Bronchial epithelial cell (primary cell): ENCODE measurements around the gene S100A9. TPM values are rescaled to one million over a fixed set of nuclear protein-coding genes. Genes with fewer than 3 reads are reported as not detected.

Experiments used
- DNase-seq: peaks from one replicate; pipeline ENCODE4 v3.0.0-alpha.2; 2010; ENCODE audit warnings: low read depth
- FAIRE-seq: peaks from 2 replicates; lab custom pipeline; 2011; peaks lifted over from hg19 to GRCh38; lab: Jason Lieb, UNC
- H3K27me3 ChIP-seq: 2 replicates; pipeline ENCODE4 v1.5.1; 2011; ENCODE audit warnings: low read length; ENCODE audit not compliant: control insufficient read depth, insufficient read depth
- H3K36me3 ChIP-seq: 2 replicates; pipeline ENCODE4 v1.5.1; 2011; ENCODE audit warnings: low read length; ENCODE audit not compliant: control insufficient read depth, insufficient read depth
- H3K4me3 ChIP-seq: 2 replicates; pipeline ENCODE4 v1.5.1; 2011; ENCODE audit warnings: mild to moderate bottlenecking, low read depth, low read length, control low read depth
- CTCF ChIP-seq: IDR thresholded peaks from 2 replicates; pipeline ENCODE4 v1.5.1; 2011; ENCODE audit warnings: mild to moderate bottlenecking, moderate library complexity, low read length, control low read depth, inconsistent platforms; ENCODE audit not compliant: insufficient read depth, severe bottlenecking
- total RNA-seq: library from RNA; depleted of rRNA; stranded (reverse); fragments of >200 nt; gene quantifications from 2 replicates; pipeline ENCODE4 v1.2.1, GENCODE V29; 2014

S100A9 gene
- total RNA-seq, 1 donor from 2014 or later = 735 TPM

GRCh38 chr1:153384958-153385580 is 27.4 kb downstream of the S100A9 start:
- H3K36me3 ChIP-seq = no peaks in the 10 kb centered on the region
- no peak for FAIRE-seq
- H3K4me3 ChIP-seq = no peak overlapping the region
- DNase-seq = peak; percentile 76
- no peaks in the 10 kb centered on the region for H3K27me3 ChIP-seq
- TF ChIP-seq CTCF = no peak

GRCh38 chr1:153386500-153386901 is 28.8 kb downstream of the S100A9 start:
- DNase-seq (peak; percentile 97), FAIRE-seq (no peak)
- H3K27me3 ChIP-seq = no peaks in the 10 kb centered on the region
- no peak for TF ChIP-seq CTCF
- H3K4me3 ChIP-seq = no peak overlapping the region
- no peaks in the 10 kb centered on the region for H3K36me3 ChIP-seq

- FAIRE-seq (no peak), DNase-seq (no peak)
- Histone ChIP-seq H3K4me3 (no peak overlapping the region), H3K27me3 (no peaks in the 10 kb centered on the region), H3K36me3 (no peaks in the 10 kb centered on the region)
- no peak for TF ChIP-seq CTCF
These were observed 29.3 kb downstream of the S100A9 start for GRCh38 chr1:153387001-153387400.

- Histone ChIP-seq H3K4me3 (no peak overlapping the region), H3K27me3 (no peaks in the 10 kb centered on the region), H3K36me3 (no peaks in the 10 kb centered on the region)
- no peak for DNase-seq
- no peak for TF ChIP-seq CTCF
- FAIRE-seq = no peak
These were observed 30.1 kb downstream of the S100A9 start for GRCh38 chr1:153387785-153388184.

GRCh38 chr1:153389401-153389800 is 31.7 kb downstream of the S100A9 start:
- FAIRE-seq (no peak), DNase-seq (no peak)
- Histone ChIP-seq H3K36me3 (no peaks in the 10 kb centered on the region), H3K4me3 (no peak overlapping the region), H3K27me3 (no peaks in the 10 kb centered on the region)
- no peak for TF ChIP-seq CTCF
